ENCODE data around the gene NFATC3.

DNA sequence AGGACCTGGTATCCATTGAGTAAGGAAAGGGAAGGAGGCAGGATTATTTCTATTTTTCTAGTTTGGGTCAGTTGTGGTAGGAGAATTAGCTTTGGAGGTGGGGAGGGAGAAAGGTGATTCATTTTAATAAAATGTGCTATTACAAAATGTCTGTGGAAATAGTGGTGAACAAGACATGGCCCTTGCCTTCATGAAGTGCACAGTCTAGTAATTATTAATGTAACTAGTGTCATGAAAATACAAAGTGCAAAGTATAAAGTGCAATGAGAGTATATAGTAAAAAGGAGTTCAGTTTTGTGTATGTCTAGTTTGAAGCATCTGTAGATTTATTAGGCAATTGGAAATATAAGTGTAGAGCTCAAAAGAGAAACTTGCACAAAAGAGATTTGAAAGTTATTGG, 11.9 kb downstream of the NFATC3 start:
- TF ChIP-seq EZH2 (IDR thresholded peaks at IDR 0.05) = no peak
- TF ChIP-seq, protein P1, sequence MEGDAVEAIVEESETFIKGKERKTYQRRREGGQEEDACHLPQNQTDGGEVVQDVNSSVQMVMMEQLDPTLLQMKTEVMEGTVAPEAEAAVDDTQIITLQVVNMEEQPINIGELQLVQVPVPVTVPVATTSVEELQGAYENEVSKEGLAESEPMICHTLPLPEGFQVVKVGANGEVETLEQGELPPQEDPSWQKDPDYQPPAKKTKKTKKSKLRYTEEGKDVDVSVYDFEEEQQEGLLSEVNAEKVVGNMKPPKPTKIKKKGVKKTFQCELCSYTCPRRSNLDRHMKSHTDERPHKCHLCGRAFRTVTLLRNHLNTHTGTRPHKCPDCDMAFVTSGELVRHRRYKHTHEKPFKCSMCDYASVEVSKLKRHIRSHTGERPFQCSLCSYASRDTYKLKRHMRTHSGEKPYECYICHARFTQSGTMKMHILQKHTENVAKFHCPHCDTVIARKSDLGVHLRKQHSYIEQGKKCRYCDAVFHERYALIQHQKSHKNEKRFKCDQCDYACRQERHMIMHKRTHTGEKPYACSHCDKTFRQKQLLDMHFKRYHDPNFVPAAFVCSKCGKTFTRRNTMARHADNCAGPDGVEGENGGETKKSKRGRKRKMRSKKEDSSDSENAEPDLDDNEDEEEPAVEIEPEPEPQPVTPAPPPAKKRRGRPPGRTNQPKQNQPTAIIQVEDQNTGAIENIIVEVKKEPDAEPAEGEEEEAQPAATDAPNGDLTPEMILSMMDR (IDR thresholded peaks at IDR 0.05) = no peak
- no peak for TF ChIP-seq EZH2phosphoT487 (IDR thresholded peaks at IDR 0.05)

Measured in neural progenitor cell (in vitro differentiated cells).